HG03045 (cell line): ENCODE measurements around the gene C14orf39.
"Not testable (repeated sequence)": the region's sequence is repeated elsewhere in the genome, so short reads cannot be mapped to it uniquely, and the experiment has no call there.

Experiments
- ATAC-seq: cut with Tn5 transposase; IDR thresholded peaks from one replicate; pipeline ENCODE4 v1.9.1; 2021; ENCODE audit warnings: mild to moderate bottlenecking, moderate library complexity; ENCODE audit not compliant: unreplicated experiment

C14orf39 gene

DNA sequence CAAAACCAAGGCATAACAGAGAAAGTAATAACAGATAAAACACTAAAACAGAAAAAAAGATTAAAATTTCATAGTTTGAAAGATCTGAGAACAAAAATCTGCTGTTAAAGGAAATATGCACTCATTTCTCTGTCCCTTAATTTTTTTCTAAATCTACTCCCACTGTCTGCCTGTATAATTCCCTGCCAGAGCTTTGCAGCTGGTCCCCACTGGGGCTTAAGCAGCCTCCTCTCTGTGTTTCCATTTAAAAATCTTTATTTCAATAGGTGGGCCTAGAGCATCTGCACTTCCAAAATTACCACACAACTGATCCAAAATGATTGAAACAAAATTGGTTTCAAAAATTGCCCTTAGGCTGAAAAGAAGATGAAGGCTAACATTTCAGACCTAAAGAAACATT is 16.7 kb upstream of the C14orf39 start:
- no peak for ATAC-seq

DNA sequence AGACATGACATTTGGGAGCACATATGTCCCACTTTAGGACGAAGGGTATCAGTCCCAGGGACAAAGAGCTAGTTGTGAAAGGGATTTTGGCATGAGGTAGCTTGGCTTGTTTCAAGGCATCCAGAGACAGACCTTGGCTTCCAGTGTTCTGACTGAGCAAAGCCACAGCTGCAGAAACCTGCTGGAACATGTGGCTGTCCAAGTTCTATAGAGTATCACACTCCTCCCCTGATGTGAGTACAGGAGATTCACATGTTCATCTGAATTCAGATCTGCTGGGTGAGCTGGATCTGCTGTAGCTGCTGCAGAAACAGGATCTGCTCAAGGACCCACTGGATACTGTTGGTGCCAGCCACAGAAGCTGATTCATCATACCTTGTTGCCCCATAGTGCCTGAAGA is 10.1 kb upstream of the C14orf39 start:
- ATAC-seq: no peak

DNA sequence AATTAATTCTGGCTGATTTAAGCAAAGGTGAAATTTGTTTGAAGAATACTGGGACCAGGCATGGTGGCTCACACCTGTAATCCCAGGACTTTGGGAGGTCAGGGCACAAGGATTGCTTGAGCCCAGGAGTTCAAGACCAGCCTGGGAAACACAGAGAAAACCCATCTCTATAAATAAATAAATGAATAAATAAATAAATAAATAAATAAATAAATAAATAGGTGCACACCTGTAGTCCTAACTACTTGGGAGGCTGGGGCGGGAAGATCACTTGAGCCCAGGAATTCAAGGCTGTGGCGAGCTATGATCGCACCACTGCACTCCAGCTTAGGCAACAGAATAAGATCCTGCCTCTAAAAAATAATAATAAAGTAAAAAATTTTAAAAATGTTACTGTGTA is 4.4 kb upstream of the C14orf39 start:
- ATAC-seq: no peak

DNA sequence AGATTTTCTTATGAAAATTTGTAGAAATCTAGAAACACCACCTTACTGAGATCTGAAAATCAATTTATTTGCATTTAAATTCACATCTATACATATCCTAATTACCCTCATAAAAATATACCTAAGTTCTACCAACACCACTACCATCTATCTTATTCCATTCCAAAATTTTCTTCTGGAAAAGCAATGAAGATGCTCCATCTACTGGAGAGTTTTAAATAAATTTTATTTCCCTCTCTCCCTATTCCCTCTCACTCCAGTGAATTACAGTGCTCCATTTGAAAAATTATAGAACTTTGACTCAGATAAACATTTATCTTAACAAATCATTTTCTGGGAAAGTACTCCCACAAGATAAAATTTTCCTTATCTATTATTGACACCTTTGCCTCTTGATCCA is 2.3 kb upstream of the C14orf39 start:
- ATAC-seq: no peak

DNA sequence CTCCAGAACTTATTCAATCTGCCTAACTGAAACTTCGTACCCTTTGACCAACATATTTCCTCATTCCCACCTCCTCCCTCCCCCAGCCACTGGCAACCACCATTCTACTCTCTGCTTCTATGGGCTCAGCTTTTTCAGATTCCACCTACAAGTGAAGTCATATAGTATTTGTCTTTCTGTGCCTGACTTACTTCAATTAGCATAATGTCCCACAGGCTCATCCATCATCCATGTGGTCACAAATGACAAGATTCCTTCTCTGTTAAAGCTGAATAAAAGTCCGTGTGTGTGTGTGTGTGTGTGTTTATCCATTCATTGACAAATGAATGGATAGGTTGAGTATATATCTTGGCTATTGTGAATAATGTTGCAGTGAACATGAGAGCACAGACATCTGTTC is 1.3 kb upstream of the C14orf39 start:
- ATAC-seq: no peak

DNA sequence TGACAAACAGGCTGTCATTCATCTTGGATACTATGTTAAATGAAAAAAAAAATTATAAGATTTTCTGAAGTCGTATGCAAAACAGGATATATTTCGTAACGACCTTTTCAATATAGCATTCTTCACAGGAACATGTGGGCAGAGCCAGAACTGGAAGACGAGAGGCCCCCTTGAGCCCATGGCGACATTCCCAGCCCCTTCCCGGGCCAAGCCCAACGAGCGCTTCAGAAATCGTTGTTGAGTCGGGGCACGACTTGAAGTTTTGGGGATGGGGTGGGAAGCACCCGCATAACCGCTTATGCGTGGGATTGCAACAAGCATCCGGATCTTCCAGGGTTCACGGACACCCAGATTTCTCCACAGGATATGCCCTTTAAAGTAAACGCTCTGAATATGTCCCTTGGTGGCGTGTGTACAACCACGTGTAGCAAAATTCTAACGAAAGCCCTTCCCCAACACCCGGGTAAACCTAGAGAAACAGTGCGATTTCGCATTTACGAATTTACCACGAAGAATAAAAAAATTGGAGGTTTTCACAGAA is 736 bp downstream of the C14orf39 start:
- ATAC-seq: no peak

DNA sequence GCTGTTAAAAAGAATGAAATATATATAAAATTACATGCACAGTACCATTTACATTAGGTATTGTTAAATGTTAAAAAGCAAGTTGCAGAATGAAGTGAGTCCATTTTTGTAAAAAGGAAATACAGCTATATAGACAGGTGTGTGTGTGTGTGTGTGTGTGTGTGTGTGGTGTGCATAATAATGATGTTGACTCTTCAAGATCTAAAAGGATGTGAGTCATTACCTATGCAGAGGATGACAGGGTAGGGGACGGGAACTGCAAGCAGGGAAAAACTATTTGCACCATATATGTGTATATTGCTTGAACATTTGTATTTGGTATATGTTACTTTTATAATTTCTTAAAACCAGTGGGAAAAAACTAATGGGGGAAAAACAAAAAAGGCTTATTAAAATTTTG is 3.1 kb downstream of the C14orf39 start:
- no peak for ATAC-seq

DNA sequence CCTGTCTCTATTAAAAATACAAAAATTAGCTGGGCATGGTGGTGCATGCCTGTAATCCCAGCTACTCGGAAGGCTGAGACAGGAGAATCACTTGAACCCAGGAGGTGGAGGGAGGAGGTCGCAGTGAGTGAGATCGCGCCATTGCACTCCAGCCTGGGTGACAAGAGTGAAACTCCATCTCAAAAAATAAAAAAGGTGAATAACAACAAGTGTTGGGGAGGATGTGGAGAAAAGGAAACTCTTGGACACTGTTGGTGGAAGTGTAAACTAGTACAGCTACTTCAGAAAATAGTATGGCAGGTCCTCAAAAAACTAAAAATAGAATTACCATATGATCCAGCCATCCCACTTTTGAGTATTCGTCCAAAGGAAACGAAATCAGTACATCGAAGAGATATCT is 5.6 kb downstream of the C14orf39 start:
- not testable (repeated sequence) for ATAC-seq

DNA sequence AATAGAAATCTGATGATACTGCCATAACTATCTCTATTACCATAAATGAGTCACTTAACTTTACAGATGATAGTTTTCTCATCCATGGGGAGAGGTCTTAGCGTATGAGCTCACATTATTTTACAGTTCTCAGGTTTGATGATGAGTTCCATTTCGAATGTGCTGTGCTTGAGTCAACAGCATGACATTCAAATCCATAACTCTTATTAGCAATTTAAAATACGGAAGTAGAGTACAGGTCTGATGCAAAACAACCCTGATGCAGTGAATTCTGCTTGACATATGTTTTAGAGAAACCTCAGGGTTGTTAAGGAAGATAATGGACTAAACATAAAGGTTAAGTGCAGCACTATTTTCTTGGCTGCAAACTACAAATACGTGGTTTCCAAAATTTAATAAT is 30.0 kb downstream of the C14orf39 start:
- ATAC-seq: no peak

DNA sequence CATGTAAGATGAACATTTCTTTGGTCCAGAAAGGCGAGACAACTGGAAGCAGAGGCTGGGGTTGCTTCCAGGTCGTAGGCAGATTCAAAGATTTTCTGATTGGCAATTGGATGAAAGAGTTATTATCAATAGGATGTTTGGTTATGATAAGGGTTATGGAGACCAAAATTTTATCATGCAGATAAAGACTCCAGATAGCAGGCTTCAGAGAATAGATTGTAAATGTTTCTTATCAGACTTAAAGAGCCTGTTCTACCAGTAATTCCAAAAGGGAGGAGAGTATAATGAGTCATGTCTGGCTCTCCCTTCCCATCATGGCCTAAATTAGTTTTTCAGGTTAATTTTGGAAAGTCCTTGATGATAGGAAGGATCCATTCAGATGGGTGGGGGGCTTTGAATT is 55.6 kb downstream of the C14orf39 start:
- no peak for ATAC-seq

DNA sequence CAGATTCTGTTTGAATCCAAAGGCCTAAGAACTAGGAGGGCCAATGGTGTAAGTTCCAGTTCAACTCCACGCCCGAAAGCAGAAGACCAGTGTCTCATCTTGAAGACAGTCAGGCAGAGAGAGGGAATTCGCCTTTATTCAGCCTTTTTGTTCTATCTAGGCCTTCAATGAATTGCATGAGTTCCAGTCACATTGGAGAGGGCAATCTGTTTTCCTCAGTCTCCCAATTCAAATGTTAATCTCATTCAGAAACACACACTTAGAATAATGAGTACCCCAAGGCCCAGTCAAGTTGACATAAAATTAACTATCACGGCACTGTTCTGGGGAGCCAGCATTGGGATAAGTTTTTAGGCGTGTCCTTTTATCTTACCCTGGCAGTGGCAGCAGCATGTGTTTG is 65.8 kb downstream of the C14orf39 start:
- ATAC-seq: no peak

DNA sequence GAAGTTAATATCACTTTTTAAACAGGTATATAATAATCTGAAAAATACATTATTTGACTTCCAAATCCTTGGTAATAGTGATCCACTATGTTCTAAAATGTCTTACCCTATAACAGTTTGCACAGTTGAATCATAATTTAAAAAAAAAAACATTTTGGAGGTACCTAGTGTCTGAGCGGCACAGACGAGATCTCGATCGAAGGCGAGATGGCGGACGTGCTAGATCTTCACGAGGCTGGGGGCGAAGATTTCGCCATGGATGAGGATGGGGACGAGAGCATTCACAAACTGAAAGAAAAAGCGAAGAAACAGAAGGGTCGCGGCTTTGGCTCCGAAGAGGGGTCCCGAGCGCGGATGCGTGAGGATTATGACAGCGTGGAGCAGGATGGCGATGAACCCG is 88.3 kb downstream of the C14orf39 start:
- not testable (repeated sequence) for ATAC-seq

DNA sequence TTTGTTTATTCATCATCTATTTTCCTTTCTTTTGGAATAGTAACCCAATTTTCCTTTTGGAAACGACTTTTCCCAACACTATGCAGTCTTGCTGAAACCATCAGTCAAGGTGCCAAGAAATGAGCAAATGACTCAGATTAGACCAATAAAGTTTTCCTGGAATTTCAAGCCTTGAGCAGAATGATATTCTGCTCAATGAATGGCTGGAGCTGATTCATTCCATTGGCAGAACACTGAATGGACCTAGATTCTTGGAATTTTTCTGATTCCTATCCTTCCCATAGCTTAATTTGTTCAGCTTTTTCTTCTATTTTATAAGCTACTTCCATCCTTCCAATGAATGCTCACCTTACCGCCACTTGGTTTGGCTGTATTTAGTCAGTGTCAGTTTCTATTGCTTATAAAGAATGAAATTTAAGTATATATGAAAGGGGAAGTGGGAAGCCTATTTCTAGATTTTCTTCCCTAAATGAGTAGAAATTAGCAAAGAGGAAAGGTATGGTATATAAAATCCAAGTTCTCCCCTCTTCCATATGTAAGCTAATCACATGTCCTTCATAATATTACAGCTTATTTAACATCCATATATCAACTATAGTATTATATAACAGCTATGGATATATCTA is 89.0 kb downstream of the C14orf39 start:
- ATAC-seq: no peak
